ENCODE measurements around the gene SLC5A6.

SLC5A6 gene

DNA sequence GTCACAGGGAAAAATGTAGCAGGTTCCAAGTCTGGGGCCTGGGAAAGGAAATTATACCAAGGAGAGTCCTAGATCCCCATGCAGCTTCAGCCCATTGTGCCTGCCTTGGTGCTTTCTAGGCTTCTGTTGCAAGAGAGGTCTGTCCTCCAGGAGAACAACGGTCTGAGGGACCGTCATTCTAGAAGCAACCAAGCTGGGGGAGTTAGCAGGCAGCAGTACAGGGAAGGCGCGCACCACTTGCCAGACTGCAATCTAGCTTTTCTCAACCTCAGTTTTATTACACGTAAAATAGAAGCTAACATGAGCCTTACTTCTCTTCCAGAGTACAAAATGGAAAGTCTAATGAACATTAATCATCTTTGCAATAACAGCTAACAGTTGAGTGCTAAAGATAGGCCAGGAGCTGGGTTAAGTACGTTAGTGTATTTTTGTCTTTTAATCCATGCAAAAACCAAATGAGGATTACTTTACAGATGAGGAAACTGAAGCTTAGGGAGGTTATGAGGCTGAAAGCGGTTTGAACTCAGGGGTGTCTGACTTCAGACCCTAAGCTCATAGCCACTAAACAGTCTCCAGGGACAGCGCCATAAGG is 61.3 kb downstream of the SLC5A6 start:
- no peaks in the 10 kb centered on the region for H3K36me3 ChIP-seq (ENCODE audit: control insufficient read depth, insufficient read depth, low read length)
- H3K9ac ChIP-seq (ENCODE audit: low read length), result no peak overlapping the region
- no peaks in the 10 kb centered on the region for H3K27me3 ChIP-seq (ENCODE audit: control insufficient read depth, insufficient read depth, low read length)
- H3K9me3 ChIP-seq (ENCODE audit: control insufficient read depth, insufficient read depth, low read depth, low read length), result no peaks in the 10 kb centered on the region
- no peaks in the 10 kb centered on the region for H3K4me1 ChIP-seq (ENCODE audit: control insufficient read depth, insufficient read depth, low read length)
- H3K4me3 ChIP-seq (ENCODE audit: low read depth, low read length), result no peak overlapping the region
- no peak overlapping the region for H3K27ac ChIP-seq (ENCODE audit: low read depth, low read length)

All from HUES6 (cell line).